HG03135 (cell line): Measurements from ENCODE around the gene CAVIN1.
"Not testable (repeated sequence)": the region's sequence is repeated elsewhere in the genome, so short reads cannot be mapped to it uniquely, and the experiment has no call there.

Source experiments
- ATAC-seq: cut with Tn5 transposase; IDR thresholded peaks from one replicate; pipeline ENCODE4 v1.9.1; 2021; ENCODE audit warnings: mild to moderate bottlenecking, moderate library complexity; ENCODE audit not compliant: unreplicated experiment

The CAVIN1 gene

DNA sequence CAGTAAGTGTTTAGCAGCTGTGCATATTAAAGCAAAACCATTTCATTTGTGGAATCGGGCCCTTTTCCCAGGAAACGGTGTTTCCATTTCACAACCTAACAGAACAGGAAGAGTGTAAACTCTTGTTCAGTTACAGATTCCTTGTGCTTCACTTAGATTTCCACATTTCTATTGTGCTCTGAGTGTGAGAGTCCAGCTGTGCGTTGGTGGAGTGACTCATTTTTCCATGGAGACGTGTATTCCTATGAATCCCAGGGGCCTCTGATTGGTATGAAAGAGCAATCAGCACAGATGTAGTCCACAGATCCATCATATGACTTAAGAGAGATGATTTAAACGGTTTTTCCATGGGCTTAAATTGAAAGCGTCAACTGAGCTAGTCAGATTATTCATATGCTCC is 13.3 kb upstream of the CAVIN1 start:
- no peak for ATAC-seq

DNA sequence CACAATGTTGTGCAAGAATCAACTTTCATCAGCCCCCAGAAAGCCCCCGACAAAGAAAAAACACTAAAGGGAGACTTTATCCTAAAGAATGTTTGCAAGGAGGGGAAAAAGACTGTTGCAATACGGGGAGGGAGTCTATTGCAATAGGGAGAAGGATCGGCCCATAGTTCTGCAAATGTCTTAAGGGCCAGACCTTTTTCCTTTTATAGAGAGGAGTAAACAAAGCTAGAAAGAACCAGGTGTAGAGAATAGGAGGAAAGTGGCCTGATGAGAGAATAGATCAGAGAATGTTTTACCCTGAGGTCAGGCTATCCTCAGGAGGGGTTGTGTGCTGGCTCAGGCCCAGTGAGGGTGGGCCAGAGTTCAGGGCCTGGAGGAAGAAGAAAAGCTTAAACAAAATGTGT is 8.7 kb upstream of the CAVIN1 start:
- ATAC-seq, result no peak

DNA sequence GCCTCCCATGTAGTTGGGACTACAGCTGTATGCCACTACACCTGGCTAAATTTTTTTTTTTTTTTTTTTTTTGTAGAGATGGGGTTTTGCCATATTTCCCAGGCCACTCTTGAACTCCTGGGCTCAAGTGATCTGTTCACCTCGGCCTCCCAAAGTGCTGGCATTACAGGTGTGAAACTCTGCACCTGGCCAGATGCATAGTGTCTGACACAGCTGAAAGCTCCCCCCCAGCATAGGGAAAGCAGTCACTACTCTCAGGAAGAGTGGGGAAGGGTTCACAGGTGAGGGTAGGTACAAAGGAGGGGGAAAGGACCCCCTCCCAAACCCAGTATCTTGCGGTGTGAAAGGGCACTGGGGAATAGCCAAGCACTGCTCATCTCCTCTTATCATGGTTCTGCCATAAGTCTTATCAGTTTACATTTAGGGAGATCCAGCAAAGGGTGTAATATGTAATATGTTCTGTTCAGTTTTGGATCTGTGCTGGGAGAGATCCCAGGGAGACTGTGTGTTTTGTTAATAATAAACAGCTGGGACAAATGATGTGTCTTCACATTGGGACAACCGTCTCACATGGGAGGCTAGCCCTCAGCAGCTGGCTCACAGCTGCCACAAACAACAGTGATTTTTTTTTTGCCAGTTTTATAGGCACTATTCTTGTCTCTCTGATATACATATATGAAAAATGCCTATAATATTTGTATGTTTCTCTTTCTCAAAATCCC is 6.8 kb upstream of the CAVIN1 start:
- ATAC-seq, result no peak

- ATAC-seq, result no peak
Observed at GRCh38 chr17:42428141-42428944, 5.3 kb upstream of the CAVIN1 start.

DNA sequence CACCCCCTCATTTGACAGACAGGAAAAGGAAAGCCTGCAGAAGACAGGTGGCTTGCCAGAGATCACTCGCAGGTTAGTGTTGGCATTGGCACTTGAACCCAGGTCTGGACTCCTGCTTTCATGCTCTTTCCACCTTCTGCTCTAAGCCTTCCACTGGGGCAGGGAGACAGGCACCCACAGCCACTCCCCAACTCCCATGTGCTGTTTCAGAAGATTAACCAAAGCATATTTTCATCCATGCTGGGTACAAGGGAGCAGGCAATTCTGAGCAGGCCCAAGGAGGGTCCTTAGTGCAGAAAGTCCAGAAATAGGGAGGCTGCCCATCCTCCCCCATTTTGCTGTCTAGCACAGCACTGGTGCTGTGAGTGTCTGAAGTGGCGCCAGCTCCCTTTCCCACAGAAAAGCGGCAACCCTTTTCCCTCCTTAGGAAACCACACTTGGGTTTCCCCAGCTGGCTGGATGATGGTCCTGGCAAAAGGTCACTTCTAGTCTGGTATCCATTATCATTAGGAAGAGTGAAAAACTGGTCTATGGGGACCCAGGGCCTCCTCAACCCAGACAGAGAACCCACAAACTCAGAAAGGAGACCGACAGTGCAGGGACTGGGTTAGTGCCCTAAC is 2.0 kb upstream of the CAVIN1 start:
- ATAC-seq, result no peak

DNA sequence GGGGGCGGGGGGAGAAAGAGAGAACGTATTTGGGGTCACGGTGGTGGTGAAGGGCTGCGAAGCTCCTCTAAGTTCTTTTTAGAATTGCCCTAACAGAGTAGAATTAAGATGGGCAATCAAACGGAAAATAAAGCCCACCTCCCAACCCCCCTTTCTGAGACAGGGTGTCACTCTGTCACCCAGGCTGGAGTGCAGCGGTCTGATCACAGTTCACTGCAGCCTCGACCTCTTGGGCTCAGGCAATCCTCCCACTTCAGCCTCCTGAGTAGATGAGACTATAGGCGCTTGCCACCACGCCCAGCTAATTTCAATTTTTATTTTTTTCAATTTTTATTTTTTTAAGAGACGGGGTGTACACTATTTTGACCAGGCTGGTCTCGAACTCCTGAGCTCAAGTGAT is 710 bp upstream of the CAVIN1 start:
- ATAC-seq, result no peak

- ATAC-seq, result no peak
Observed at GRCh38 chr17:42422412-42422957, 571 bp downstream of the CAVIN1 start.

DNA sequence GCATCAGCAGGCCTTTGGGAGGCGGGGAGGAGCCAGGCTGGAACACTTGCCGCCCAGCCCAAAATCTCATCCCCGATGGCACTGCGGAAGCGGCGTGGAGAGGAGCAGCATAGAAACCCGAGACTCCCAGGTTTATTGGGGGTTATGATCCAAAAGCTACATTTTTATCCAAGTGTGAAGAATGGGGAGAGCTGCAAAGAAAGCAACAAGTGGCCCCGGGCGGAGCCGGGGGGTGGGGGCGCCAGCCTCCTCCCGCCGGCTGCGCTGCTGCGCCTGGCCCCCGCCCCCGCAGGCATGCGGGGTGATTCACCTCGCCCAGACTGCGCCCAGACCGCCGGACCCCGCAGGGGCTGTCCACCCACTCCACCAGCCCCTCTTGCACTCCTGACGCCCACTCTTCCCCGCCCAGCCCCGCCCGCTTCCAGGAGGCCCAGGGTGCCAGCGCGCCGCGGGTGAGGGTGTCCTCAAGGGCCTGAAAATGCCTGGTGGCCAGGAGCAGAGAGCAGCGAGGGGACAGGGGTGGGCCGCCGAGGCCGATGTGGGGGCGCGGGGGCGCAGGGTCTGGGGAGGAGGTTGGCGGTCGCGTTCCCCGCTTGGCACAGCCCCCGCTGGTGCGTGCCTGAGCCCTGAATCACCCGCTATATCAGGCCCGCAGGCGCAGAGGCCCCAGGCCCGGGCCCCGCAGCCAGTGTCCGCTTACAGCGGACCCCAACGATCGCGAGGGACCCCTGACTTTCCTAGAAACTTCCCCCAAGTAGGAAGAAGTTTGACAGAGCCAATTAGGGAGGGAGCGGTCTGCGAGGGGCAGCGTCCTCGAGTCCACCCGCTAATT is 1.3 kb downstream of the CAVIN1 start:
- ATAC-seq, result no peak

GRCh38 chr17:42421136-42421506 is 1.9 kb downstream of the CAVIN1 start:
- no peak for ATAC-seq

DNA sequence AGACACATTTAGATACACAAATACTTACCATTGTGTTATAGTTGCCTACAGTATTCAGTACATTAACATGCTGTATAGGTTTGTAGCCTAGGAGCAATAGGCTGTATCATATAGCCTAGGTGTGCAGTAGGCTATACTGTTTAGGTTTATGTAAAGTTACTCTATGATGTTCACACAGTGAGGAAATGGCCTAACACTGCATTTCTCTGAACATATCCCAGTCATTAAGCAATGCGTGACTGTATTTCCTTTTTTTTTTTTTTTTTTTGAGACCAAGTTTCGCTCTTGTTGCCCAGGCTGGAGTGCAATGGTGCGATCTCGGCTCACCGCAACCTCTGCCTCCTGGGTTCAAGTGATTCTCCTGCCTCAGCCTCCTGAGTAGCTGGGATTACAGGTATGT is 5.1 kb downstream of the CAVIN1 start:
- not testable (repeated sequence) for ATAC-seq

GRCh38 chr17:42414704-42415409 is 8.2 kb downstream of the CAVIN1 start:
- ATAC-seq, result no peak

- ATAC-seq, result no peak
Observed at GRCh38 chr17:42413464-42414040, 9.5 kb downstream of the CAVIN1 start.

GRCh38 chr17:42411905-42412679 is 11.0 kb downstream of the CAVIN1 start:
- no peak for ATAC-seq

DNA sequence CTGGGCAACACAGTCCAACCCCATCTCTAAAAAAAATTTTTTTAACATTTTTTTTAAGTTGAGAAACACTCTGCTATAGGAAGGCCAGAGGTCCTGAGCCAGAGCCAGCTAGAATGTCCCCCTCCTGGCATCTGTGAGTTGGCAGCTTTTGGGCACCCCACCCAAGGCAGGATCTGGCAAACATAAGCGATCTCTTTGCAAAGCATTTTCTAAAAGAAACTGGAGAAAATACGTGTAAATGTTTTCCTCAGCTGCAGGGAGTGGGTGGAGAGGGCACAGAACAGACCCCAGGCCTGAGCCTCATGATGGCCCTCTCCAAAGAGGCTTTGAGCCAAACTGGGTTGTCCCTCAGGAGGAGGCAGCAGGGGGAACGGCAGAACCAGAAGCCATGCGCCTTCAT is 11.7 kb downstream of the CAVIN1 start:
- ATAC-seq, result no peak

DNA sequence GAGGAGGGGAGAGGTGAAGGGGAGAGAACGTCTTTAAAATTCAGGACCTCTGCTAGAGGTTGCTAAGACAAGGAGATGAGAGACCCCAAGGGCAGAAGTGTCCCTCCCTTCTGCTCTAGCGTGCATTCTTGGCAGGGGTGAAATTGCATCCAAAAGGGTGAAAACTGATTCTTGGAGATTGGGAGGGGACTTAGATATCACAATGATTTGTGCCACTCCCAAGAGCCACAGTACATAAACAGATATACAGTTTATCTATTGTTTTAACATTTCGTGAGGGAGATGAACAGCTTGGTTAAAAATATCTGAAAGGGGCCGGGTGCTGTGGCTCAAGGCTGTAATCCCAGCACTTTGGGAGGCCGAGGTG is 12.8 kb downstream of the CAVIN1 start:
- no peak for ATAC-seq

GRCh38 chr17:42409523-42410318 is 13.3 kb downstream of the CAVIN1 start:
- no peak for ATAC-seq

- ATAC-seq, result no peak
Observed at GRCh38 chr17:42408061-42408460, 15.0 kb downstream of the CAVIN1 start.

DNA sequence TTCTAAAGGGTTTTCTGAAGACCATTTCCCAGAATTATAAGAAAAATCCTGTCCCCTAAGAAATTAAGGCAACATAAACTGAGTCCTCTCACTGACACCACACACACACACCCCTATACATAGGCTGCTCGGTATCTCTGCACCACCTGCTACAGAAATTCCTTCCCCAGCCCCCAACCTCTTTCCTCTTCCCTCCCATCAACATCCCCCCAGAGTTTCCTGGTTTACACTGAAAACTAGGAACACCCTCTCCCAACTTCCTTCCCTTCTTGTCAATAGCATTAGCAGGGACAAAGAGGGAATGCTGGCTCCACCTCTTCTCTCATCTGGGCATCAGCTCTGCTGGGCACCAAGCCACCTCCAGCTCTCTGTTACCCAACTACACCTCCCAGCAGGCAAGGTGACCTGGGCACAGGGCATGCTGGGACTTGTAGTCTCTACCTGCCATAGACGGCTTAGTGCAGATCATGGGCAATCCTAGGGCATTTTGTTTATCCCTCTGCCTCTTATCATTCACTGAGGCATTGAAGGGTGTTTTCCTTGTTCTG is 15.7 kb downstream of the CAVIN1 start:
- ATAC-seq, result no peak
